A549 (cell line): ENCODE results near the gene ASAP2. TPM values are rescaled to one million over a fixed set of nuclear protein-coding genes. Genes with fewer than 3 reads are reported as not detected.
A peak's percentile ranks its signal among the peaks of the same experiment; 100 is the strongest.

ENCODE experiments used
- ATAC-seq, 2 experiments: fragments of 200-7000 bp in 1 of 2; fragments of >200 bp in 1 of 2; cut with Nextera tagmentation in 1 of 2; cut with Tn5 transposase in 1 of 2; 3 replicates each; pipeline versions ENCODE4 v1.8.0 to v1.9.1; 2018 to 2020; ENCODE audit warnings: mild to moderate bottlenecking in 1 of 2, moderate library complexity in 1 of 2
- CTCF ChIA-PET: fragments of 300-600 bp; sonication (Branson Sonifier 250); formaldehyde crosslinking; extraction: SDS; loops from one replicate; lab custom pipeline; 2021; ENCODE audit warnings: antibody characterized with exemption, inconsistent platforms; lab: Yijun Ruan, JAX
- POLR2A ChIA-PET: fragments of 350-600 bp; formaldehyde crosslinking; extraction: SDS; loops from one replicate; lab custom pipeline; 2021; ENCODE audit warnings: antibody characterized with exemption, inconsistent platforms; lab: Yijun Ruan, JAX
- DNase-seq, 2 experiments: peaks; one replicate each; pipeline versions ENCODE4 v3.0.0 to v3.0.0-alpha.2; 2011 to 2016; ENCODE audit warnings: low read depth in 1 of 2, low spot score in 1 of 2
- FAIRE-seq: peaks from 2 replicates; lab custom pipeline; 2011; peaks lifted over from hg19 to GRCh38; lab: Jason Lieb, UNC
- H3K27ac ChIP-seq, 2 experiments: fragments of >200 bp; sonication (Bioruptor Twin); formaldehyde crosslinking; 3 replicates each; pipeline ENCODE4 v1.5.1; 2016 to 2017
- H3K4me1 ChIP-seq: fragments of >200 bp; sonication (Bioruptor Twin); formaldehyde crosslinking; 3 replicates; pipeline ENCODE4 v1.6.1; 2016
- H3K4me2 ChIP-seq: fragments of >200 bp; sonication (Bioruptor Twin); formaldehyde crosslinking; 3 replicates; pipeline ENCODE4 v1.6.1; 2016
- H3K4me3 ChIP-seq: fragments of >200 bp; sonication (Bioruptor Twin); formaldehyde crosslinking; 3 replicates; pipeline ENCODE4 v1.5.1; 2016
- H3K9me3 ChIP-seq: fragments of >200 bp; sonication (Bioruptor Twin); formaldehyde crosslinking; 3 replicates; pipeline ENCODE4 v1.6.1; 2016
- CBX8 ChIP-seq: fragments of 200-600 bp; sonication (generic); IDR thresholded peaks from 2 replicates; pipeline ENCODE4 v1.6.1; 2016
- EHF ChIP-seq: fragments of 250-450 bp; sonication (Bioruptor Pico); IDR thresholded peaks from 2 replicates; pipeline ENCODE4 v1.5.0; 2020; ENCODE audit warnings: mild to moderate bottlenecking
- EHMT2 ChIP-seq: fragments of 200-600 bp; sonication (generic); IDR thresholded peaks from 2 replicates; pipeline ENCODE4 v1.6.1; 2016; ENCODE audit warnings: antibody characterized with exemption, low read depth, mild to moderate bottlenecking, moderate library complexity
- EP300 ChIP-seq, 2 experiments: fragments of >200 bp; sonication (Bioruptor Twin); formaldehyde crosslinking; IDR thresholded peaks; 2 replicates in 1 of 2; 3 replicates in 1 of 2; pipeline ENCODE4 v1.6.1; 2016 to 2017
- GATA3 ChIP-seq: IDR thresholded peaks from 2 replicates; pipeline ENCODE4 v1.6.1; 2012; ENCODE audit warnings: borderline replicate concordance
- HDAC2 ChIP-seq: fragments of 200-600 bp; sonication (generic); IDR thresholded peaks from 2 replicates; pipeline ENCODE4 v1.6.1; 2016
- HOXB5 ChIP-seq: fragments of 250-450 bp; sonication (Bioruptor Pico); IDR thresholded peaks from 2 replicates; pipeline ENCODE4 v1.5.0; 2020; ENCODE audit warnings: mild to moderate bottlenecking, moderate library complexity
- JUN ChIP-seq, 2 experiments: fragments of >200 bp; sonication (Bioruptor Twin); formaldehyde crosslinking; IDR thresholded peaks; 2 replicates in 1 of 2; 3 replicates in 1 of 2; pipeline ENCODE4 v1.6.1; 2016 to 2017
- KDM5A ChIP-seq: fragments of 200-600 bp; sonication (generic); IDR thresholded peaks from 2 replicates; pipeline ENCODE4 v1.6.1; 2016; ENCODE audit warnings: antibody characterized with exemption, mild to moderate bottlenecking
- MAZ ChIP-seq: fragments of 150-350 bp; IDR thresholded peaks from 2 replicates; pipeline ENCODE4 v1.6.1; 2014; ENCODE audit warnings: antibody characterized with exemption, low read depth, low read length, borderline replicate concordance
- NFE2L2 ChIP-seq: fragments of 150-350 bp; conservative IDR thresholded peaks from 2 replicates; pipeline ENCODE4 v1.6.1; 2014; ENCODE audit warnings: low read length
- POLR2A ChIP-seq: IDR thresholded peaks from 2 replicates; pipeline ENCODE4 v1.6.1; 2012; ENCODE audit warnings: mild to moderate bottlenecking, low read length
- RAD21 ChIP-seq, 2 experiments: fragments of >200 bp in 1 of 2; sonication (Bioruptor Twin) in 1 of 2; formaldehyde crosslinking in 1 of 2; IDR thresholded peaks in 1 of 2; conservative IDR thresholded peaks in 1 of 2; 2 replicates in 1 of 2; 3 replicates in 1 of 2; pipeline ENCODE4 v1.6.1; 2012 to 2018; ENCODE audit warnings: inconsistent platforms in 1 of 2
- RCOR1 ChIP-seq: fragments of 150-350 bp; IDR thresholded peaks from 2 replicates; pipeline ENCODE4 v1.6.1; 2014; ENCODE audit warnings: antibody characterized with exemption, low read length, low read depth
- RNF2 ChIP-seq: fragments of 200-600 bp; sonication (generic); IDR thresholded peaks from 2 replicates; pipeline ENCODE4 v1.6.1; 2016; ENCODE audit warnings: low read depth, mild to moderate bottlenecking, antibody characterized with exemption, moderate library complexity, borderline replicate concordance
- SMC3 ChIP-seq: fragments of >200 bp; sonication (Bioruptor Twin); formaldehyde crosslinking; IDR thresholded peaks from 3 replicates; pipeline ENCODE4 v1.6.1; 2018; ENCODE audit warnings: inconsistent platforms
- TP53 ChIP-seq: fragments of 250-450 bp; sonication (Bioruptor Pico); IDR thresholded peaks from 2 replicates; pipeline ENCODE4 v1.5.0; 2021; ENCODE audit warnings: mild to moderate bottlenecking, moderate library complexity
- ZC3H11A ChIP-seq: fragments of 450-650 bp; IDR thresholded peaks from 2 replicates; pipeline ENCODE4 v1.6.1; 2014; ENCODE audit warnings: antibody characterized with exemption, mild to moderate bottlenecking
- WGBS: methylation state at CpG from one replicate; pipeline ENCODE4 v1.1.6; 2017; ENCODE audit errors: missing lambda C conversion rate; 5-methylcytosine and 5-hydroxymethylcytosine counted together
- polyA plus RNA-seq, 4 experiments: library from polyadenylated mRNA; depleted of rRNA in 3 of 4; stranded (reverse); fragments of >200 nt; fragmentation: RNase III in 1 of 4; extraction: RNeasy Plus Mini Kit Qiagen cat#74134 plus additional on column Dnase treatment in 1 of 4; gene quantifications; 2 replicates in 3 of 4; 3 replicates in 1 of 4; pipeline ENCODE4 v1.2.3, GENCODE V29; 2011 to 2017
- TF ChIP-seq, protein P1 (sequence below): fragments of 200-600 bp; sonication (generic); IDR thresholded peaks from 2 replicates; pipeline ENCODE4 v1.6.1; 2016; ENCODE audit warnings: antibody characterized with exemption, mild to moderate bottlenecking, moderate library complexity
- TF ChIP-seq, protein P2 (sequence below): fragments of >200 bp; sonication (Bioruptor Twin); formaldehyde crosslinking; IDR thresholded peaks from 3 replicates; pipeline ENCODE4 v1.5.1; 2016
- TF ChIP-seq, protein P3 (sequence below): IDR thresholded peaks from 2 replicates; pipeline ENCODE4 v1.6.1; 2012
- TF ChIP-seq, protein P4 (sequence below): fragments of 150-350 bp; IDR thresholded peaks from 2 replicates; pipeline ENCODE4 v1.6.1; 2014; ENCODE audit warnings: low read depth, mild to moderate bottlenecking, low read length

The ASAP2 gene
- polyA plus RNA-seq, 2 of the 4 experiments (the other 2 are of a cell fraction) = 17.8 to 27.9 TPM

DNA sequence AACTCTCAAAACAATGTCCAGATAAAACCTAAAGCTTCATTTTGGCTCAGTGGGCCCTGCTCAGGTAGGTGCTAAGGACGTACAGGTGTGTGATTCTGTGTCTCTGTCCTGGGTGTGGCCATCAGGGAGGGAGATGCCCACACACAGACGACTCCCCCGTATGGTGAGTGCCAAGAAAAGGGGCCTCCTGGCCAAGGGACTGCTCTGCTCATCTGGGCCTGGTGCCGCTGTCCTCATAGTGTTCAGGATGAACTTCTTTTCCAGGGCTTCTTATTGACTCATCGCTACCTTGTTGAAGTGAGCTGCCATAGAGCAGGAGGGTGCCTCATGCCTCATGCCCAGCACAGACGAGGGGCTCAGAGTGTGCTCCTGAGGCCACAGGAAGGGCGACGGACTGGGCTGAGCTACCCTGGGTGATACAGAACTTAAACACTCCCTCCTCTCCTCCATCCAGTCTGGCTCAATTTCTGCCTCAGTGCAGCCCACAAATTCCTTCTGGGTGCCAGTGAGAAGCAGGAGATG lies 158.9 kb downstream of the ASAP2 start:
- no peaks in the 10 kb centered on the region for H3K9me3 ChIP-seq
- no peak for FAIRE-seq
- no peak overlapping the region for H3K27ac ChIP-seq
- TF ChIP-seq GATA3 (no peak), HOXB5 (no peak), CBX8 (no peak), MAZ (no peak), EHF (CRISPR knock-in tag) (no peak), TP53 (CRISPR knock-in tag) (no peak)
- TF ChIP-seq, all 56 proteins: peak for 0
- ATAC-seq (peak in 1 of 2 experiments; percentile 17; a peak in 2 of 6 replicates), DNase-seq (no peak)
- ChIA-PET CTCF (interaction anchor here (0.5 to 1.4 kb wide), 5 partner anchors 10 to 56 kb away, joined by 3 to 5 read pairs (median 3); no protein-coding TSS in a partner anchor), POLR2A (no interaction called here)
- H3K4me2 ChIP-seq = no peak overlapping the region
- WGBS = 92% methylated on average over 8 of the region's 8 CpGs
- H3K4me1 ChIP-seq = no peaks in the 10 kb centered on the region
- no peak overlapping the region for H3K4me3 ChIP-seq

DNA sequence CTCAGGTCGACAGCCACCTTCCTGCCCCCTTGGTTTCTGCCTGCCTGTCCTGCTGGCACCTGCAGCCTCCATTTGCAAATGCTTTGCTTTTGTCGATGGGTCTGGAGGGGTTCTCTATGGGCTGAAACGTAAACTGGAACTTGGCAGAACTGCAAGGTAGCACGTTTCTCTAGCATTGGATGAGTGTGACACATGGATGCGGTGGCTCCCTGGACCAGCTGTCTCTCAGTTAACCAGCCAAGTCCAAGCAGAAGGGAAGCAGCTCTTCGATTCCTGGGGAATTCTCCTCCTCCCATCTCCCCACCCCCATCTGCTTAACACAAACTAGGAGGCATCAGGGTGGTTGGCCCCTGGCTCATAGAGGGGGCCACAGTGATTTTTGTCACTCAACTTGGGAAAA lies 159.4 kb downstream of the ASAP2 start:
- no peak for TF ChIP-seq HDAC2
- H3K9me3 ChIP-seq = no peaks in the 10 kb centered on the region
- FAIRE-seq = no peak
- no peaks in the 10 kb centered on the region for H3K4me1 ChIP-seq
- 94% methylated on average over 6 of the region's 6 CpGs for WGBS
- no peak for ATAC-seq
- POLR2A ChIA-PET = no interaction called here
- H3K4me3 ChIP-seq = no peak overlapping the region
- DNase-seq = no peak
- CTCF ChIA-PET = interaction anchor here (0.5 to 2.0 kb wide), 6 partner anchors 9 to 160 kb away, joined by 3 to 7 read pairs (median 4); partner anchors contain the start of gene ASAP2
- no peak overlapping the region for H3K4me2 ChIP-seq
- no peak overlapping the region for H3K27ac ChIP-seq

DNA sequence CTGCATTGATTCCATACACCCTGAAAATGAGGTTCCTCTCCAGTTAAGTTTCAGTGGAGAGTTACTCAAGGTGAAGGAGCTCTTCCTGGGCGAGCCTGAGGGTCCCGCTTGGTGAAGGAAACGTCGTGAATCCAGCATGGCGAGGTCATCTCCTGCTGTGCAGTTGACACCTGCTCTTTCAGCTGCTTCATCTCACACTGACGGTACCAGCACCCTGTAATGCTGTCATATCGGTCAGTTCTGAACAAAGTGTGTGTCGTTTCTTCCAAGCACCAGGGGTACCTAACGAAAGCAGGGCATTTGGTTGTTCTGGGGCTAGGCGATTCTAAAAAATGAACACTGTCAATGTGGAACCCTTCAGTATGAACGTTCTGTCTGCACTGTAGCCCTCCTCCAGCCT lies 164.1 kb downstream of the ASAP2 start:
- POLR2A ChIA-PET = no interaction called here
- Histone ChIP-seq H3K27ac (no peak overlapping the region), H3K4me1 (no peaks in the 10 kb centered on the region), H3K4me3 (no peak overlapping the region), H3K4me2 (no peak overlapping the region), H3K9me3 (no peaks in the 10 kb centered on the region)
- no peak for ATAC-seq
- DNase-seq = no peak
- FAIRE-seq = no peak
- CTCF ChIA-PET = interaction anchor here (0.6 to 5.5 kb wide), 29 partner anchors 10 to 286 kb away, joined by 3 to 67 read pairs (median 4); partner anchors contain the start of gene ASAP2
- 87% methylated on average over 11 of the region's 11 CpGs for WGBS
- TF ChIP-seq EHMT2 = no peak
- TF ChIP-seq, protein P1, sequence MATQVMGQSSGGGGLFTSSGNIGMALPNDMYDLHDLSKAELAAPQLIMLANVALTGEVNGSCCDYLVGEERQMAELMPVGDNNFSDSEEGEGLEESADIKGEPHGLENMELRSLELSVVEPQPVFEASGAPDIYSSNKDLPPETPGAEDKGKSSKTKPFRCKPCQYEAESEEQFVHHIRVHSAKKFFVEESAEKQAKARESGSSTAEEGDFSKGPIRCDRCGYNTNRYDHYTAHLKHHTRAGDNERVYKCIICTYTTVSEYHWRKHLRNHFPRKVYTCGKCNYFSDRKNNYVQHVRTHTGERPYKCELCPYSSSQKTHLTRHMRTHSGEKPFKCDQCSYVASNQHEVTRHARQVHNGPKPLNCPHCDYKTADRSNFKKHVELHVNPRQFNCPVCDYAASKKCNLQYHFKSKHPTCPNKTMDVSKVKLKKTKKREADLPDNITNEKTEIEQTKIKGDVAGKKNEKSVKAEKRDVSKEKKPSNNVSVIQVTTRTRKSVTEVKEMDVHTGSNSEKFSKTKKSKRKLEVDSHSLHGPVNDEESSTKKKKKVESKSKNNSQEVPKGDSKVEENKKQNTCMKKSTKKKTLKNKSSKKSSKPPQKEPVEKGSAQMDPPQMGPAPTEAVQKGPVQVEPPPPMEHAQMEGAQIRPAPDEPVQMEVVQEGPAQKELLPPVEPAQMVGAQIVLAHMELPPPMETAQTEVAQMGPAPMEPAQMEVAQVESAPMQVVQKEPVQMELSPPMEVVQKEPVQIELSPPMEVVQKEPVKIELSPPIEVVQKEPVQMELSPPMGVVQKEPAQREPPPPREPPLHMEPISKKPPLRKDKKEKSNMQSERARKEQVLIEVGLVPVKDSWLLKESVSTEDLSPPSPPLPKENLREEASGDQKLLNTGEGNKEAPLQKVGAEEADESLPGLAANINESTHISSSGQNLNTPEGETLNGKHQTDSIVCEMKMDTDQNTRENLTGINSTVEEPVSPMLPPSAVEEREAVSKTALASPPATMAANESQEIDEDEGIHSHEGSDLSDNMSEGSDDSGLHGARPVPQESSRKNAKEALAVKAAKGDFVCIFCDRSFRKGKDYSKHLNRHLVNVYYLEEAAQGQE = no peak
- TF ChIP-seq NFE2L2 = no peak
- TF ChIP-seq, protein P2, sequence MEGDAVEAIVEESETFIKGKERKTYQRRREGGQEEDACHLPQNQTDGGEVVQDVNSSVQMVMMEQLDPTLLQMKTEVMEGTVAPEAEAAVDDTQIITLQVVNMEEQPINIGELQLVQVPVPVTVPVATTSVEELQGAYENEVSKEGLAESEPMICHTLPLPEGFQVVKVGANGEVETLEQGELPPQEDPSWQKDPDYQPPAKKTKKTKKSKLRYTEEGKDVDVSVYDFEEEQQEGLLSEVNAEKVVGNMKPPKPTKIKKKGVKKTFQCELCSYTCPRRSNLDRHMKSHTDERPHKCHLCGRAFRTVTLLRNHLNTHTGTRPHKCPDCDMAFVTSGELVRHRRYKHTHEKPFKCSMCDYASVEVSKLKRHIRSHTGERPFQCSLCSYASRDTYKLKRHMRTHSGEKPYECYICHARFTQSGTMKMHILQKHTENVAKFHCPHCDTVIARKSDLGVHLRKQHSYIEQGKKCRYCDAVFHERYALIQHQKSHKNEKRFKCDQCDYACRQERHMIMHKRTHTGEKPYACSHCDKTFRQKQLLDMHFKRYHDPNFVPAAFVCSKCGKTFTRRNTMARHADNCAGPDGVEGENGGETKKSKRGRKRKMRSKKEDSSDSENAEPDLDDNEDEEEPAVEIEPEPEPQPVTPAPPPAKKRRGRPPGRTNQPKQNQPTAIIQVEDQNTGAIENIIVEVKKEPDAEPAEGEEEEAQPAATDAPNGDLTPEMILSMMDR = no peak
- TF ChIP-seq KDM5A = no peak
- TF ChIP-seq GATA3 = no peak
- no peak for TF ChIP-seq EP300 (IDR thresholded peaks at IDR 0.05)
- TF ChIP-seq POLR2A = no peak
- no peak for TF ChIP-seq SMC3
- no peak for TF ChIP-seq RCOR1
- no peak for TF ChIP-seq EHF (CRISPR knock-in tag)
- no peak for TF ChIP-seq JUN (IDR thresholded peaks at IDR 0.05)
- no peak for TF ChIP-seq HDAC2
- TF ChIP-seq, protein P3, sequence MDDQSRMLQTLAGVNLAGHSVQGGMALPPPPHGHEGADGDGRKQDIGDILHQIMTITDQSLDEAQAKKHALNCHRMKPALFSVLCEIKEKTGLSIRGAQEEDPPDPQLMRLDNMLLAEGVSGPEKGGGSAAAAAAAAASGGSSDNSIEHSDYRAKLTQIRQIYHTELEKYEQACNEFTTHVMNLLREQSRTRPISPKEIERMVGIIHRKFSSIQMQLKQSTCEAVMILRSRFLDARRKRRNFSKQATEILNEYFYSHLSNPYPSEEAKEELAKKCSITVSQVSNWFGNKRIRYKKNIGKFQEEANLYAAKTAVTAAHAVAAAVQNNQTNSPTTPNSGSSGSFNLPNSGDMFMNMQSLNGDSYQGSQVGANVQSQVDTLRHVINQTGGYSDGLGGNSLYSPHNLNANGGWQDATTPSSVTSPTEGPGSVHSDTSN = no peak
- no peak for TF ChIP-seq HOXB5
- no peak for TF ChIP-seq RAD21 (conservative IDR thresholded peaks at IDR 0.05 in 1 of 2, IDR thresholded peaks at IDR 0.05 in 1 of 2)
- TF ChIP-seq, protein P4, sequence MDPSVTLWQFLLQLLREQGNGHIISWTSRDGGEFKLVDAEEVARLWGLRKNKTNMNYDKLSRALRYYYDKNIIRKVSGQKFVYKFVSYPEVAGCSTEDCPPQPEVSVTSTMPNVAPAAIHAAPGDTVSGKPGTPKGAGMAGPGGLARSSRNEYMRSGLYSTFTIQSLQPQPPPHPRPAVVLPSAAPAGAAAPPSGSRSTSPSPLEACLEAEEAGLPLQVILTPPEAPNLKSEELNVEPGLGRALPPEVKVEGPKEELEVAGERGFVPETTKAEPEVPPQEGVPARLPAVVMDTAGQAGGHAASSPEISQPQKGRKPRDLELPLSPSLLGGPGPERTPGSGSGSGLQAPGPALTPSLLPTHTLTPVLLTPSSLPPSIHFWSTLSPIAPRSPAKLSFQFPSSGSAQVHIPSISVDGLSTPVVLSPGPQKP = no peak
- no peak for TF ChIP-seq ZC3H11A
- no peak for TF ChIP-seq RNF2
- TF ChIP-seq CBX8 = no peak
